Measurements from ENCODE around the gene EIF4EBP3. TPM values are rescaled to one million over a fixed set of nuclear protein-coding genes. Genes with fewer than 3 reads are reported as not detected.

EIF4EBP3 gene
- total and polyA plus RNA-seq, 10 of the 15 experiments (the other 5 are each of a cell fraction or from before 2014, with no cell fraction given) = 3.5 to 16.1 (median 6.2) TPM

DNA sequence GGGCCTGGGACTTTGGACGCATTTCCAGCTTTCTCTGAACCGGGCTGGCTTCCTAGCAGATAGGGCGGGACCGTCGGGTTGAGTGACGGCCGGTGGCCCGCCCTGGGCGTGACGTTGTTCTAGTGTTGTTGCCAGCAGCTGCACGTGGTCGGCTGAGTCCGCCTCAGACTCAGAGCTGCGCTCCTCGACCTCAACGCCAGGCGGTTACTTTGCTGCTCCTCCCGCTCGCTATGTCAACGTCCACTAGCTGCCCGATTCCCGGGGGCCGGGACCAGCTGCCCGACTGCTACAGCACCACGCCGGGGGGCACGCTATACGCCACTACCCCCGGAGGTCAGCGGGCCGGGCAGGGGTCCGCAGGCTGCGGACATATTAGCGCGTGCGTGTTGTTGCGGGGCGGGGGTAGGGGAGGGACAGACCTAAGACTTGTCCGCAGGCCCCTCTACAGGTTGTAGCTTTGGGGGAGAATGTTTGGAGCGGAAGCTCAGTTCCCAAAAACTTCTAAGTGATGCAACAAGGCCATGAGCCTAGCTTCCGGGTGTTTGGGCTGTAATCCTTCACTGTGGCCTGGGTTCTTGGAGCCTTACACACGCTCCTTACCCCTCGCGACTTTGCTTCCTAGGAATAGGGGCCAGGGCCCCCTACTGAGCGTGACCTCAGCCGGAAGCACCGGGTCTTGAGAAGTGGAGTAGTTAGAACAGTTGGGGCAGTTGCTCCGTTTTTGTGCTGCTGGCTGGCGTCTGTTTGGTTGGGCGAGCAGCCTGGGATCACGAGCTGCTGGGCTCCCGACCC lies at the start of gene EIF4EBP3 (continued):
- TF ChIP-seq, protein P1, sequence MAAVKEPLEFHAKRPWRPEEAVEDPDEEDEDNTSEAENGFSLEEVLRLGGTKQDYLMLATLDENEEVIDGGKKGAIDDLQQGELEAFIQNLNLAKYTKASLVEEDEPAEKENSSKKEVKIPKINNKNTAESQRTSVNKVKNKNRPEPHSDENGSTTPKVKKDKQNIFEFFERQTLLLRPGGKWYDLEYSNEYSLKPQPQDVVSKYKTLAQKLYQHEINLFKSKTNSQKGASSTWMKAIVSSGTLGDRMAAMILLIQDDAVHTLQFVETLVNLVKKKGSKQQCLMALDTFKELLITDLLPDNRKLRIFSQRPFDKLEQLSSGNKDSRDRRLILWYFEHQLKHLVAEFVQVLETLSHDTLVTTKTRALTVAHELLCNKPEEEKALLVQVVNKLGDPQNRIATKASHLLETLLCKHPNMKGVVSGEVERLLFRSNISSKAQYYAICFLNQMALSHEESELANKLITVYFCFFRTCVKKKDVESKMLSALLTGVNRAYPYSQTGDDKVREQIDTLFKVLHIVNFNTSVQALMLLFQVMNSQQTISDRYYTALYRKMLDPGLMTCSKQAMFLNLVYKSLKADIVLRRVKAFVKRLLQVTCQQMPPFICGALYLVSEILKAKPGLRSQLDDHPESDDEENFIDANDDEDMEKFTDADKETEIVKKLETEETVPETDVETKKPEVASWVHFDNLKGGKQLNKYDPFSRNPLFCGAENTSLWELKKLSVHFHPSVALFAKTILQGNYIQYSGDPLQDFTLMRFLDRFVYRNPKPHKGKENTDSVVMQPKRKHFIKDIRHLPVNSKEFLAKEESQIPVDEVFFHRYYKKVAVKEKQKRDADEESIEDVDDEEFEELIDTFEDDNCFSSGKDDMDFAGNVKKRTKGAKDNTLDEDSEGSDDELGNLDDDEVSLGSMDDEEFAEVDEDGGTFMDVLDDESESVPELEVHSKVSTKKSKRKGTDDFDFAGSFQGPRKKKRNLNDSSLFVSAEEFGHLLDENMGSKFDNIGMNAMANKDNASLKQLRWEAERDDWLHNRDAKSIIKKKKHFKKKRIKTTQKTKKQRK (IDR thresholded peaks at IDR 0.05; ENCODE audit: low read depth, low read length) = no peak
- no peak for TF ChIP-seq ZSCAN29 (IDR thresholded peaks at IDR 0.05)
- TF ChIP-seq SMAD1 (IDR thresholded peaks at IDR 0.05; ENCODE audit: low read depth, partially characterized antibody) = no peak
- no peak for TF ChIP-seq EP300 (IDR thresholded peaks at IDR 0.05; ENCODE audit: borderline replicate concordance in 1 of 2, control insufficient read depth in 1 of 2, low read depth in 2 of 2, low read length in 2 of 2)
- TF ChIP-seq SUPT20H (IDR thresholded peaks at IDR 0.05; ENCODE audit: borderline replicate concordance, control insufficient read depth, low read depth, low read length) = no peak
- TF ChIP-seq, protein P2, sequence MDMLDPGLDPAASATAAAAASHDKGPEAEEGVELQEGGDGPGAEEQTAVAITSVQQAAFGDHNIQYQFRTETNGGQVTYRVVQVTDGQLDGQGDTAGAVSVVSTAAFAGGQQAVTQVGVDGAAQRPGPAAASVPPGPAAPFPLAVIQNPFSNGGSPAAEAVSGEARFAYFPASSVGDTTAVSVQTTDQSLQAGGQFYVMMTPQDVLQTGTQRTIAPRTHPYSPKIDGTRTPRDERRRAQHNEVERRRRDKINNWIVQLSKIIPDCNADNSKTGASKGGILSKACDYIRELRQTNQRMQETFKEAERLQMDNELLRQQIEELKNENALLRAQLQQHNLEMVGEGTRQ (IDR thresholded peaks at IDR 0.05; ENCODE audit: borderline replicate concordance, low read depth, low read length) = peak; percentile 81
- no peak for TF ChIP-seq CHD4 (IDR thresholded peaks at IDR 0.05)
- TF ChIP-seq PAX5 (IDR thresholded peaks at IDR 0.05; ENCODE audit: borderline replicate concordance, low read depth, low read length) = peak; percentile 42; the same call in 1 of the 2 replicates
- TF ChIP-seq, protein P3, sequence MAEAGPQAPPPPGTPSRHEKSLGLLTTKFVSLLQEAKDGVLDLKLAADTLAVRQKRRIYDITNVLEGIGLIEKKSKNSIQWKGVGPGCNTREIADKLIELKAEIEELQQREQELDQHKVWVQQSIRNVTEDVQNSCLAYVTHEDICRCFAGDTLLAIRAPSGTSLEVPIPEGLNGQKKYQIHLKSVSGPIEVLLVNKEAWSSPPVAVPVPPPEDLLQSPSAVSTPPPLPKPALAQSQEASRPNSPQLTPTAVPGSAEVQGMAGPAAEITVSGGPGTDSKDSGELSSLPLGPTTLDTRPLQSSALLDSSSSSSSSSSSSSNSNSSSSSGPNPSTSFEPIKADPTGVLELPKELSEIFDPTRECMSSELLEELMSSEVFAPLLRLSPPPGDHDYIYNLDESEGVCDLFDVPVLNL (IDR thresholded peaks at IDR 0.05; ENCODE audit: low read depth, low read length) = no peak
- peak; percentile 85; the same call in 1 of the 2 replicates for TF ChIP-seq HDGF (IDR thresholded peaks at IDR 0.05)
- no peak for TF ChIP-seq ZNF217 (IDR thresholded peaks at IDR 0.05)
- TF ChIP-seq, protein P4, sequence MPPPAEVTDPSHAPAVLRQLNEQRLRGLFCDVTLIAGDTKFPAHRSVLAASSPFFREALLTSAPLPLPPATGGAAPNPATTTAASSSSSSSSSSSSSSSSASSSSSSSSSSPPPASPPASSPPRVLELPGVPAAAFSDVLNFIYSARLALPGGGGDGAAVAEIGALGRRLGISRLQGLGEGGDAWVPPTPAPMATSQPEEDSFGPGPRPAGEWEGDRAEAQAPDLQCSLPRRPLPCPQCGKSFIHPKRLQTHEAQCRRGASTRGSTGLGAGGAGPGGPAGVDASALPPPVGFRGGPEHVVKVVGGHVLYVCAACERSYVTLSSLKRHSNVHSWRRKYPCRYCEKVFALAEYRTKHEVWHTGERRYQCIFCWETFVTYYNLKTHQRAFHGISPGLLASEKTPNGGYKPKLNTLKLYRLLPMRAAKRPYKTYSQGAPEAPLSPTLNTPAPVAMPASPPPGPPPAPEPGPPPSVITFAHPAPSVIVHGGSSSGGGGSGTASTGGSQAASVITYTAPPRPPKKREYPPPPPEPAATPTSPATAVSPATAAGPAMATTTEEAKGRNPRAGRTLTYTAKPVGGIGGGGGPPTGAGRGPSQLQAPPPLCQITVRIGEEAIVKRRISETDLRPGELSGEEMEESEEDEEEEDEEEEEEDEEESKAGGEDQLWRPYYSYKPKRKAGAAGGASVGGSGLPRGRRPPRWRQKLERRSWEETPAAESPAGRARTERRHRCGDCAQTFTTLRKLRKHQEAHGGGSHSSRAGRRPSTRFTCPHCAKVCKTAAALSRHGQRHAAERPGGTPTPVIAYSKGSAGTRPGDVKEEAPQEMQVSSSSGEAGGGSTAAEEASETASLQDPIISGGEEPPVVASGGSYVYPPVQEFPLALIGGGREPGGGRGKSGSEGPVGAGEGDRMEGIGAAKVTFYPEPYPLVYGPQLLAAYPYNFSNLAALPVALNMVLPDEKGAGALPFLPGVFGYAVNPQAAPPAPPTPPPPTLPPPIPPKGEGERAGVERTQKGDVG (CRISPR knock-in tag; IDR thresholded peaks at IDR 0.05) = no peak
- TF ChIP-seq, protein P5, sequence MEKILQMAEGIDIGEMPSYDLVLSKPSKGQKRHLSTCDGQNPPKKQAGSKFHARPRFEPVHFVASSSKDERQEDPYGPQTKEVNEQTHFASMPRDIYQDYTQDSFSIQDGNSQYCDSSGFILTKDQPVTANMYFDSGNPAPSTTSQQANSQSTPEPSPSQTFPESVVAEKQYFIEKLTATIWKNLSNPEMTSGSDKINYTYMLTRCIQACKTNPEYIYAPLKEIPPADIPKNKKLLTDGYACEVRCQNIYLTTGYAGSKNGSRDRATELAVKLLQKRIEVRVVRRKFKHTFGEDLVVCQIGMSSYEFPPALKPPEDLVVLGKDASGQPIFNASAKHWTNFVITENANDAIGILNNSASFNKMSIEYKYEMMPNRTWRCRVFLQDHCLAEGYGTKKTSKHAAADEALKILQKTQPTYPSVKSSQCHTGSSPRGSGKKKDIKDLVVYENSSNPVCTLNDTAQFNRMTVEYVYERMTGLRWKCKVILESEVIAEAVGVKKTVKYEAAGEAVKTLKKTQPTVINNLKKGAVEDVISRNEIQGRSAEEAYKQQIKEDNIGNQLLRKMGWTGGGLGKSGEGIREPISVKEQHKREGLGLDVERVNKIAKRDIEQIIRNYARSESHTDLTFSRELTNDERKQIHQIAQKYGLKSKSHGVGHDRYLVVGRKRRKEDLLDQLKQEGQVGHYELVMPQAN (conservative IDR thresholded peaks at IDR 0.05) = 0 out of 2 replicates have a peak, but pooled peaks have one; percentile 79
- peak; percentile 32; the same call in 1 of the 2 replicates for TF ChIP-seq CHD2 (IDR thresholded peaks at IDR 0.05; ENCODE audit: borderline replicate concordance, low read depth, low read length)
- TF ChIP-seq NR2C1 (IDR thresholded peaks at IDR 0.05) = no peak
- no peak for TF ChIP-seq MEF2A (IDR thresholded peaks at IDR 0.05; ENCODE audit: insufficient read depth, low read depth, low read length)
- TF ChIP-seq BMI1 (IDR thresholded peaks at IDR 0.05; ENCODE audit: borderline replicate concordance) = no peak
- TF ChIP-seq SRF (IDR thresholded peaks at IDR 0.05; ENCODE audit: low read depth in 2 of 2, low read length in 2 of 2) = no peak; a peak in 1 of 4 replicates

All from GM12878 (cell line).